Smooth muscle cell (in vitro differentiated cells): ENCODE measurements around the gene DAZAP1. TPM values are rescaled to one million over a fixed set of nuclear protein-coding genes. Genes with fewer than 3 reads are reported as not detected.

Experiments used
- DNase-seq: peaks from one replicate; lab custom pipeline; 2025; ENCODE audit not compliant: unreplicated experiment; lab: John Stamatoyannopoulos, UW
- H2AFZ ChIP-seq: fragments of 200-600 bp; sonication (generic); 2 replicates; pipeline ENCODE4 v1.6.0; 2016; ENCODE audit warnings: antibody characterized with exemption, low read depth, mild to moderate bottlenecking
- H3F3A ChIP-seq: fragments of 200-600 bp; sonication (generic); 2 replicates; pipeline ENCODE4 v1.6.0; 2017; ENCODE audit warnings: antibody characterized with exemption, low read depth
- H3K27ac ChIP-seq: fragments of 200-600 bp; sonication (generic); 2 replicates; pipeline ENCODE4 v1.5.1; 2016; ENCODE audit warnings: low read depth, mild to moderate bottlenecking
- H3K27me3 ChIP-seq: fragments of 200-600 bp; sonication (generic); 2 replicates; pipeline ENCODE4 v1.6.1; 2016; ENCODE audit warnings: low read depth, mild to moderate bottlenecking
- H3K36me3 ChIP-seq: fragments of 200-600 bp; sonication (generic); 2 replicates; pipeline ENCODE4 v1.5.1; 2016; ENCODE audit warnings: low read depth
- H3K4me1 ChIP-seq: fragments of 200-600 bp; sonication (generic); 2 replicates; pipeline ENCODE4 v1.5.1; 2016; ENCODE audit warnings: low read depth
- H3K4me2 ChIP-seq: fragments of 200-600 bp; sonication (generic); 2 replicates; pipeline ENCODE4 v1.6.0; 2016; ENCODE audit warnings: mild to moderate bottlenecking
- H3K4me3 ChIP-seq: fragments of 200-600 bp; sonication (generic); 2 replicates; pipeline ENCODE4 v1.5.1; 2016; ENCODE audit warnings: mild to moderate bottlenecking
- H3K79me2 ChIP-seq: fragments of 200-600 bp; sonication (generic); 2 replicates; pipeline ENCODE4 v1.6.0; 2016; ENCODE audit warnings: low read depth, mild to moderate bottlenecking
- H3K9ac ChIP-seq: fragments of 200-600 bp; sonication (generic); 2 replicates; pipeline ENCODE4 v1.6.0; 2016; ENCODE audit warnings: low read depth
- H3K9me3 ChIP-seq: fragments of 200-600 bp; sonication (generic); replicated peaks from 2 replicates; pipeline ENCODE4 v1.5.1; 2016; ENCODE audit warnings: low read depth
- H4K20me1 ChIP-seq: fragments of 200-600 bp; sonication (generic); 2 replicates; pipeline ENCODE4 v1.6.0; 2016; ENCODE audit warnings: low read depth
- WGBS: methylation state at CpG from one replicate; pipeline ENCODE4 v1.1.7; 2016; ENCODE audit warnings: low lambda C conversion rate; 5-methylcytosine and 5-hydroxymethylcytosine counted together
- polyA plus RNA-seq: library from polyadenylated mRNA; unstranded; fragments of >200 nt; fragmentation: Nextera tagmentation; extraction: Ambion mirVana; gene quantifications from 2 replicates; pipeline ENCODE4 v1.2.1, GENCODE V29; 2016
- total RNA-seq: library from RNA; depleted of rRNA; stranded (reverse); fragments of >200 nt; gene quantifications from 2 replicates; pipeline ENCODE4 v1.2.3, GENCODE V29; 2014
- TF ChIP-seq, protein P1 (sequence below): fragments of 200-600 bp; sonication (generic); IDR thresholded peaks from 2 replicates; pipeline ENCODE4 v1.5.1; 2017; ENCODE audit warnings: borderline replicate concordance, mild to moderate bottlenecking, antibody characterized with exemption; ENCODE audit not compliant: insufficient read depth, poor library complexity, severe bottlenecking

DAZAP1 gene
- total and polyA plus RNA-seq, 2 experiments from 2014 or later, result 35.5 to 41.7 TPM

DNA sequence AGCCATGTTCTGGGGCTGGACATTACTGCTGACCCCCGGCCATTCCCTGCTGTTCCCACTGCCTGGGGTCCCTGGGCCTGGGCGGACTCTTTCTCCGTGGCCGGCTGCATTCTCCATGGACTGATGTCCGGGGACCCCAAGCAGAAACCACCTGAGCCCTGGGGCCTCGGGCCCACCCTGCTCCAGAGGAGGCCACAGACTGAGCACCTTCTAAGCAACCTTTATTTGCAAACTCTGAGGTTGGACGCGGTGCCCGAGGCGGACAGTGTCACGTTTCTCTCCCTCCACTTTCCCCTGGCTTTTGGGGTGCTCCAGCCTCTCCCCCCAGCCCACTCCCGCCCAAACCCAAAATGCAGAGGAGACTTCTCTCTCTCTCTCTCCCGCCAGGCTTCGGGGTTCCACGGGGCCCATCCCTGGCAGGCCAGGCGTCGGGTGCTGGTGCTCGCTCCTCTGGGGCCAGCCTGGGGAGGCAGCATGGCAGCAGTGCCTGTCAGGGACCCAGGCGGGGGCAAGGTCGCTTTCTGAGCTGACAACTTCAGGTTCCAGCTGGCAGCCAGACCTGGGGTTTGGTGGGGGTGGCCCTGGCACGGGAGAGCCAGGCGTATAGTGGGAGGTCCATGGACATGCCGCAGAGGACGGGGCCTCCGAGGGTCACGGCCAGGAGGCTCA, 74.0 kb downstream of the DAZAP1 start:
- Histone ChIP-seq H2AFZ (no peak overlapping the region), H3K9ac (no peak overlapping the region), H3K4me3 (no peak overlapping the region), H3K9me3 (no peaks in the 10 kb centered on the region), H3K79me2 (peaks cover 18% of the 10 kb centered on the region), H3K27ac (no peak overlapping the region), H3K4me1 (no peaks in the 10 kb centered on the region), H3K36me3 (no peaks in the 10 kb centered on the region), H3K4me2 (no peak overlapping the region), H4K20me1 (peaks cover 23% of the 10 kb centered on the region), H3K27me3 (no peaks in the 10 kb centered on the region), H3F3A (no peaks in the 10 kb centered on the region)
- TF ChIP-seq, protein P1, sequence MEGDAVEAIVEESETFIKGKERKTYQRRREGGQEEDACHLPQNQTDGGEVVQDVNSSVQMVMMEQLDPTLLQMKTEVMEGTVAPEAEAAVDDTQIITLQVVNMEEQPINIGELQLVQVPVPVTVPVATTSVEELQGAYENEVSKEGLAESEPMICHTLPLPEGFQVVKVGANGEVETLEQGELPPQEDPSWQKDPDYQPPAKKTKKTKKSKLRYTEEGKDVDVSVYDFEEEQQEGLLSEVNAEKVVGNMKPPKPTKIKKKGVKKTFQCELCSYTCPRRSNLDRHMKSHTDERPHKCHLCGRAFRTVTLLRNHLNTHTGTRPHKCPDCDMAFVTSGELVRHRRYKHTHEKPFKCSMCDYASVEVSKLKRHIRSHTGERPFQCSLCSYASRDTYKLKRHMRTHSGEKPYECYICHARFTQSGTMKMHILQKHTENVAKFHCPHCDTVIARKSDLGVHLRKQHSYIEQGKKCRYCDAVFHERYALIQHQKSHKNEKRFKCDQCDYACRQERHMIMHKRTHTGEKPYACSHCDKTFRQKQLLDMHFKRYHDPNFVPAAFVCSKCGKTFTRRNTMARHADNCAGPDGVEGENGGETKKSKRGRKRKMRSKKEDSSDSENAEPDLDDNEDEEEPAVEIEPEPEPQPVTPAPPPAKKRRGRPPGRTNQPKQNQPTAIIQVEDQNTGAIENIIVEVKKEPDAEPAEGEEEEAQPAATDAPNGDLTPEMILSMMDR, result no peak
- no peak for DNase-seq
- WGBS, result 91% methylated on average over 26 of the region's 26 CpGs

DNA sequence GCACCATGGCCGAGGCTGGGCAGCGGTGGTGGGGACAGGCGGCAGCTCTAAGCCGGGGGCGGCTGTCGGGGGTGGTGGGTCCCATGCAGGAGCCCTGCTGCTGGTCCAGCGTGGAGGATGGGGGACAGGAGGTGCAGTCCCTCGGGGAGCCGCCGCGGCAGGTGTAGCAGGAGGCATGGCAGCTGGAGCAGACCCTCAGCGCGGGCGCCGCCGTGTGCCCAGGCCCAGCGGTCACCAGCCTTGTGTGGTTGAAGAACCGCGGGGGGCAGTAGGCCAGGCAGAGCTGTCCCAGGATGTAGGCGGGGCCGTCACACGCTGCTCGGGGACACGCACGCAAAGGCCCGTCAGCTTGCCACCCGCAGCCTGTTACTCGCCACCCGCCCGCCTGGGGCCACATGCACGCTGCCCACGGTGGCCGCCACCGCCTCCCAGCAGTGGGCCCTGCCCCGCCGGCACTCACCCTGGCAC, 74.5 kb downstream of the DAZAP1 start:
- no peaks in the 10 kb centered on the region for H3K4me1 ChIP-seq
- H2AFZ ChIP-seq, result no peak overlapping the region
- 100% methylated on average over 3 of the region's 36 CpGs for WGBS
- no peak overlapping the region for H3K4me2 ChIP-seq
- H3K36me3 ChIP-seq, result no peaks in the 10 kb centered on the region
- TF ChIP-seq, protein P1, result no peak
- H3K4me3 ChIP-seq, result no peak overlapping the region
- no peak for DNase-seq
- H3K27ac ChIP-seq, result no peak overlapping the region
- H3F3A ChIP-seq, result no peaks in the 10 kb centered on the region
- peaks cover 17% of the 10 kb centered on the region for H4K20me1 ChIP-seq
- H3K79me2 ChIP-seq, result peaks cover 15% of the 10 kb centered on the region
- H3K9me3 ChIP-seq, result no peaks in the 10 kb centered on the region
- H3K27me3 ChIP-seq, result no peaks in the 10 kb centered on the region
- no peak overlapping the region for H3K9ac ChIP-seq

DNA sequence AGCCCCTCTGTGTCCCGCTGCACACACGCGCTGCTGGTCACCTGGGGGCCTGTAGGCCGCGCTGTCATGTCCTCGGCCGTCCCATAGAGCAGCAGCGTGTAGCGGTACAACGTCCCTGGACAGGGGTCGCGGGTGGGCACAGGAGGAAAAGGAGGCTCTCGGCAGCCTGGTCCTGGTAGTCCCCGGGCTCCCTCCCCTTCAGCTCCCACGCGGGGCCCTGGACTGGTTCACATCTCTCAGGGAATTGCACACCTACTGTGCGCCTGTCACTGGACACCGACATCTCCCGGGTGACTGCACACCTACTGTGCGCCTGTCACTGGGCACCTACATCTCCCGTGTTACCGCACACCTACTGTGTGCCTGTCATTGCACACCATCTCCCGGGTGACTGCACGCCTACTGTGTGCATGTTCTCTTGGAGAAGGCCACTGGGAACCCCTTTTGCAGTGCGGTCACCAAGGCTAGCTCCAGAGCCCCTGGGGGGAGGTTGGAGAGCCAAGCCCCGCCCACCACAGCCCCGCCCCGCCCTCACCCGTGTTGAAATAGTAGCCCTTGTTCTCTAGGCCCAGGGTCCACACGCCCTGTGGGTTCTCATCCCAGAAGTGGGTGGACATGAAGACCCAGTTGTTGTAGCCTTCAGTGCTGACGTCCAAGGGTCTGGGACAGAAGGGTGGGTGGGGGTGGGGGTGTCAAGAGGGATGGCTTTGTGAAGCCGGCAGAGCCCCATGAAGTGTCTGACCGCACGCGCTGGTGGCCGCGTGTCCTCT, 75.2 kb downstream of the DAZAP1 start:
- H3K27me3 ChIP-seq, result no peaks in the 10 kb centered on the region
- H3K9me3 ChIP-seq, result no peaks in the 10 kb centered on the region
- H2AFZ ChIP-seq, result no peak overlapping the region
- no peak overlapping the region for H3K4me3 ChIP-seq
- H3K9ac ChIP-seq, result no peak overlapping the region
- TF ChIP-seq, protein P1, result no peak
- no peak overlapping the region for H3K4me2 ChIP-seq
- no peak overlapping the region for H3K27ac ChIP-seq
- no peaks in the 10 kb centered on the region for H3K4me1 ChIP-seq
- H3K79me2 ChIP-seq, result peaks cover 14% of the 10 kb centered on the region
- DNase-seq, result no peak
- H4K20me1 ChIP-seq, result peaks cover 11% of the 10 kb centered on the region
- no peaks in the 10 kb centered on the region for H3K36me3 ChIP-seq
- WGBS, result 94% methylated on average over 27 of the region's 37 CpGs
- H3F3A ChIP-seq, result no peaks in the 10 kb centered on the region
